Activated CD8-positive, alpha-beta T cell treated with anti-CD3 and anti-CD28 coated beads, Interleukin-2, amount 10 ng/mL, durations not matched to agents 7 days and 5 days (primary cell): Measurements from ENCODE around the gene EFCAB11. TPM values are rescaled to one million over a fixed set of nuclear protein-coding genes. Genes with fewer than 3 reads are reported as not detected.

ENCODE experiments used
- ATAC-seq: fragments of 150-1000 bp; cut with Tn5 transposase; one replicate; pipeline ENCODE4 v1.10.0; 2021; ENCODE audit warnings: moderate library complexity
- CTCF ChIA-PET: fragments of 350-600 bp; sonication (Branson Sonifier 250); formaldehyde crosslinking; loops from one replicate; lab custom pipeline; 2021; ENCODE audit warnings: antibody characterized with exemption; lab: Charles Lee
- POLR2A ChIA-PET: fragments of 350-600 bp; sonication (Branson Sonifier 250); formaldehyde crosslinking; loops from one replicate; lab custom pipeline; 2021; ENCODE audit warnings: antibody characterized with exemption; lab: Charles Lee
- DNase-seq: peaks from one replicate; pipeline ENCODE4 v3.0.0-alpha.2; 2020
- H3K27ac Mint-ChIP-seq: one replicate; pipeline ENCODE4 v1.8.0; 2021; ENCODE audit warnings: mild to moderate bottlenecking, mixed read lengths
- H3K27me3 Mint-ChIP-seq: one replicate; pipeline ENCODE4 v1.8.0; 2021; ENCODE audit warnings: low read depth, mixed read lengths
- H3K36me3 Mint-ChIP-seq: one replicate; pipeline ENCODE4 v1.8.0; 2021; ENCODE audit warnings: low read depth, mixed read lengths
- H3K4me1 Mint-ChIP-seq: one replicate; pipeline ENCODE4 v1.8.0; 2021; ENCODE audit warnings: low read depth, mixed read lengths
- H3K4me3 Mint-ChIP-seq: one replicate; pipeline ENCODE4 v1.8.0; 2021; ENCODE audit warnings: mild to moderate bottlenecking, mixed read lengths
- H3K9me3 Mint-ChIP-seq: one replicate; pipeline ENCODE4 v1.8.0; 2022; ENCODE audit warnings: mixed read lengths; ENCODE audit not compliant: insufficient read depth
- total RNA-seq, 2 experiments: library from RNA; stranded (reverse); gene quantifications; one replicate each; pipeline ENCODE4 v1.2.3, GENCODE V29; 2021

Gene EFCAB11
- total RNA-seq, 2 experiments from 2014 or later = 9.8 to 11.9 TPM

- H3K36me3 Mint-ChIP-seq = no peaks in the 10 kb centered on the region
- H3K27me3 Mint-ChIP-seq = no peaks in the 10 kb centered on the region
- ChIA-PET CTCF (no interaction called here), POLR2A (no interaction called here)
- no peaks in the 10 kb centered on the region for H3K9me3 Mint-ChIP-seq
- no peaks in the 10 kb centered on the region for H3K4me1 Mint-ChIP-seq
- DNase-seq (no peak), ATAC-seq (no peak)
- H3K4me3 Mint-ChIP-seq = no peak overlapping the region
- H3K27ac Mint-ChIP-seq = no peak overlapping the region
Measured at GRCh38 chr14:89924268-89924667, 30.3 kb downstream of the EFCAB11 start.

- POLR2A ChIA-PET = no interaction called here
- Mint-ChIP-seq H3K36me3 (no peaks in the 10 kb centered on the region), H3K27me3 (no peaks in the 10 kb centered on the region), H3K4me1 (no peaks in the 10 kb centered on the region), H3K27ac (no peak overlapping the region), H3K9me3 (no peaks in the 10 kb centered on the region), H3K4me3 (no peak overlapping the region)
- ATAC-seq (no peak), DNase-seq (no peak)
- CTCF ChIA-PET = interaction anchor here (0.8 to 1.4 kb wide), 4 partner anchors 11 to 895 kb away, joined by 3 read pairs; no protein-coding TSS in a partner anchor
Measured at GRCh38 chr14:89922031-89922907, 32.3 kb downstream of the EFCAB11 start.

- H3K4me1 Mint-ChIP-seq = no peaks in the 10 kb centered on the region
- ATAC-seq (no peak), DNase-seq (no peak)
- H3K27ac Mint-ChIP-seq = no peak overlapping the region
- no peak overlapping the region for H3K4me3 Mint-ChIP-seq
- no peaks in the 10 kb centered on the region for H3K27me3 Mint-ChIP-seq
- no peaks in the 10 kb centered on the region for H3K9me3 Mint-ChIP-seq
- H3K36me3 Mint-ChIP-seq = no peaks in the 10 kb centered on the region
- POLR2A ChIA-PET = no interaction called here
- CTCF ChIA-PET = interaction anchor here (0.9 to 1.4 kb wide), 2 partner anchors 18 to 26 kb away, joined by 3 read pairs; no protein-coding TSS in a partner anchor
Measured at GRCh38 chr14:89921346-89921745, 33.2 kb downstream of the EFCAB11 start.

- no peak for ATAC-seq
- no peak overlapping the region for H3K27ac Mint-ChIP-seq
- peaks cover 2% of the 10 kb centered on the region for H3K4me1 Mint-ChIP-seq
- H3K36me3 Mint-ChIP-seq = no peaks in the 10 kb centered on the region
- H3K9me3 Mint-ChIP-seq = no peaks in the 10 kb centered on the region
- ChIA-PET CTCF (no interaction called here), POLR2A (no interaction called here)
- no peak for DNase-seq
- no peaks in the 10 kb centered on the region for H3K27me3 Mint-ChIP-seq
- no peak overlapping the region for H3K4me3 Mint-ChIP-seq
Measured at GRCh38 chr14:89920056-89920455, 34.5 kb downstream of the EFCAB11 start.

GRCh38 chr14:89918721-89919120, 35.8 kb downstream of the EFCAB11 start:
- DNase-seq (no peak), ATAC-seq (no peak)
- H3K27ac Mint-ChIP-seq = no peak overlapping the region
- ChIA-PET CTCF (no interaction called here), POLR2A (no interaction called here)
- peaks cover 4% of the 10 kb centered on the region for H3K4me1 Mint-ChIP-seq
- no peaks in the 10 kb centered on the region for H3K9me3 Mint-ChIP-seq
- H3K36me3 Mint-ChIP-seq = no peaks in the 10 kb centered on the region
- H3K4me3 Mint-ChIP-seq = no peak overlapping the region
- H3K27me3 Mint-ChIP-seq = peaks cover 2% of the 10 kb centered on the region

DNA sequence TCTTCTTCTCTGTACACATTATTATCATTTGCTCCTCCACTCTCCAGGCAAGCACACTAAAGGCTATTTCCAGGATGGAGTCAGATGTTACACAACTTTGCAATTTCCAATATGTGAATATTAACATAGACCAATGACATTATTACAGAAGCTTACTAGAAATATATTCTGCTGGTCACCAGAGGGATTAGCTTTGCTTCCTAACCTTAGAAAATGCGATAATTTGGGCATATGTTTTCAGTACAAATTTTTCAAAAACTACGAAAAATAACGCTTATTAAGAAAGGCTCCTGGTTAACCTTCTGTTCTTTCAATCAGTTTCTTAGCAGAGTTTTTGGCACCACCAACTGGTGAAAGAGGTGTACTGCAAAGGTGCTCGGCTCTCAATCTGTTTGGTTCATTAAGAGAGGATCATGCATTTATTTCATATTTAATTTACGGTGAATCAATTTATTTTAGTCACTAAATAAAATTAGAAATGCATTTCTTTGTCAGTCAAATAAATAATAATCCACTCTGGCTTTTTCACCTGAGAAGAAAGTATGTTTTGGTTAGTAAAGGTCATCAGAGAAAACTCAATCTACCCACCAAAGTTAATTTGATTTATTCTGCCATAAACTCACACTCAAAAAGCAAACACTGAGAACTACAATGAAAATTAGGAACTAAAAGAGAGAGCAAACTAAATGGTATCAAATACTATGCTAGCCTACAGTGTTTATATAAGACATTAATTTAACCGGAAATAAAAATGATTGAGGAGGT, 39.2 kb downstream of the EFCAB11 start:
- CTCF ChIA-PET = interaction anchor here (0.7 to 4.4 kb wide), 11 partner anchors 16 to 887 kb away, joined by 3 to 21 read pairs (median 3); no protein-coding TSS in a partner anchor
- Mint-ChIP-seq H3K4me1 (peaks cover 4% of the 10 kb centered on the region), H3K36me3 (no peaks in the 10 kb centered on the region), H3K27me3 (peaks cover 17% of the 10 kb centered on the region), H3K4me3 (no peak overlapping the region), H3K9me3 (no peaks in the 10 kb centered on the region), H3K27ac (no peak overlapping the region)
- ATAC-seq (no peak), DNase-seq (peak; percentile 73)
- POLR2A ChIA-PET = no interaction called here

DNA sequence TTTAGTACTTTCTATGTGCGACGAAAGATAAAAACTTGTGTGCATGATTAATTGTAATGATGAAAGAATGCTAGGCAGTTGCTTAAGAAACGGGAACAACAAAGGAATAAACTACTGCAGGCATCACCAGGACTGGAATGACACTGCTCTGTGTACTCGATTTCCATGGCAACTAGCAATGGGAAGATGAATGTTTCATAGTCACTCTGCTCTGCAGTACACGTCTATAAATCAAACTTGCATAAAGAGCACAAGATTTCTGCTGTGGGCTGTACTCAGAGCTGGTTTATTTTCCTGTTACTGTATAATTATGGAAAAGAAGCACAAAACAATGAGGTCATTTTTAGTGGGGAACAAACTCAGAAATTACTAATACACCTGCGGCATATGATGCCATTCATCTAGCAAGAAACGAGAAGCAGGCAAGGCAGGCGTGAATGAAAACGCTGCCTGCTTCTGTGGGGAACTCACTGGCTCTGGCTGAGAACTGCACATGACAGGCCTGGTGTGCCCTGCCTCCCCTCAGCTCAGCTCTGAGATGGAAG, 41.8 kb downstream of the EFCAB11 start:
- ChIA-PET POLR2A (no interaction called here), CTCF (interaction anchor here (0.5 to 2.8 kb wide), 6 partner anchors 61 to 885 kb away, joined by 3 to 12 read pairs (median 3); no protein-coding TSS in a partner anchor)
- DNase-seq (no peak), ATAC-seq (no peak)
- Mint-ChIP-seq H3K27me3 (peaks cover 17% of the 10 kb centered on the region), H3K4me3 (no peak overlapping the region), H3K4me1 (peaks cover 4% of the 10 kb centered on the region), H3K36me3 (no peaks in the 10 kb centered on the region), H3K27ac (no peak overlapping the region), H3K9me3 (no peaks in the 10 kb centered on the region)

- Mint-ChIP-seq H3K27me3 (peaks cover 17% of the 10 kb centered on the region), H3K36me3 (no peaks in the 10 kb centered on the region), H3K4me1 (peaks cover 4% of the 10 kb centered on the region), H3K27ac (no peak overlapping the region), H3K4me3 (no peak overlapping the region), H3K9me3 (no peaks in the 10 kb centered on the region)
- POLR2A ChIA-PET = no interaction called here
- ATAC-seq = no peak
- DNase-seq = no peak
- CTCF ChIA-PET = interaction anchor here (0.7 to 1.3 kb wide), 2 partner anchors 541 to 885 kb away, joined by 3 to 5 read pairs; no protein-coding TSS in a partner anchor
Measured at GRCh38 chr14:89912221-89912620, 42.3 kb downstream of the EFCAB11 start.

- DNase-seq = no peak
- Mint-ChIP-seq H3K4me1 (peaks cover 4% of the 10 kb centered on the region), H3K27me3 (peaks cover 19% of the 10 kb centered on the region), H3K27ac (no peak overlapping the region), H3K9me3 (no peaks in the 10 kb centered on the region), H3K36me3 (no peaks in the 10 kb centered on the region), H3K4me3 (no peak overlapping the region)
- ChIA-PET CTCF (interaction anchor here (1.0 to 1.4 kb wide), 3 partner anchors 11 to 733 kb away, joined by 3 to 4 read pairs (median 3); no protein-coding TSS in a partner anchor), POLR2A (interaction anchor here (1.0 kb wide), 1 partner anchor 501 kb away, joined by 3 read pairs; no protein-coding TSS in a partner anchor)
- no peak for ATAC-seq
Measured at GRCh38 chr14:89911010-89911919, 43.3 kb downstream of the EFCAB11 start.

- Mint-ChIP-seq H3K9me3 (no peaks in the 10 kb centered on the region), H3K36me3 (no peaks in the 10 kb centered on the region), H3K27ac (no peak overlapping the region), H3K4me1 (peaks cover 4% of the 10 kb centered on the region), H3K4me3 (no peak overlapping the region), H3K27me3 (peaks cover 19% of the 10 kb centered on the region)
- no peak for DNase-seq
- ChIA-PET CTCF (interaction anchor here (1.0 to 1.4 kb wide), 3 partner anchors 12 to 733 kb away, joined by 3 to 4 read pairs (median 3); no protein-coding TSS in a partner anchor), POLR2A (interaction anchor here (1.0 kb wide), 1 partner anchor 500 kb away, joined by 3 read pairs; no protein-coding TSS in a partner anchor)
- no peak for ATAC-seq
Measured at GRCh38 chr14:89910691-89911009, 43.9 kb downstream of the EFCAB11 start.

DNA sequence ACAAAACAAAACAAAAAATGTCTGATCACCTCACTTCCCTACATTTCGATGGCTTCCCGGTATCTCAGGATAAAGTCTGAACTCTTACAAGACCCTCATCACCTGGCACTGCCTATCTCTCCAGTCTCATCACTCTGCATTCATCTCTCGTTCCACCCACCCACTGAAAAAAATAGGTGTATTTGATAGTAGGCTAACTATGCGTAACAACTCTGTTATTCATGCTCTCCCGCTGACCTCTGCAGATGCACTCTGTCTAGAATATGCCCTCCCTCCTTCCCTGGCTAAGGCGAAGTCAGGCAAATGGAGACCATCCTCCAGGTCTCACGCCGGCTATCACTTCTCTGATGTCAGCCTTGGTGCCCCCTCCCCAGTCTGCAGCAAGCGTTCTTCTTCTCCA, 44.9 kb downstream of the EFCAB11 start:
- Mint-ChIP-seq H3K4me3 (no peak overlapping the region), H3K36me3 (no peaks in the 10 kb centered on the region), H3K27me3 (peaks cover 19% of the 10 kb centered on the region), H3K27ac (no peak overlapping the region), H3K9me3 (no peaks in the 10 kb centered on the region), H3K4me1 (no peaks in the 10 kb centered on the region)
- ChIA-PET CTCF (no interaction called here), POLR2A (no interaction called here)
- ATAC-seq (no peak), DNase-seq (no peak)
